ENCODE results near the gene KRT82.
"Not testable (repeated sequence)": the region's sequence is repeated elsewhere in the genome, so short reads cannot be mapped to it uniquely, and the experiment has no call there.

The KRT82 gene

DNA sequence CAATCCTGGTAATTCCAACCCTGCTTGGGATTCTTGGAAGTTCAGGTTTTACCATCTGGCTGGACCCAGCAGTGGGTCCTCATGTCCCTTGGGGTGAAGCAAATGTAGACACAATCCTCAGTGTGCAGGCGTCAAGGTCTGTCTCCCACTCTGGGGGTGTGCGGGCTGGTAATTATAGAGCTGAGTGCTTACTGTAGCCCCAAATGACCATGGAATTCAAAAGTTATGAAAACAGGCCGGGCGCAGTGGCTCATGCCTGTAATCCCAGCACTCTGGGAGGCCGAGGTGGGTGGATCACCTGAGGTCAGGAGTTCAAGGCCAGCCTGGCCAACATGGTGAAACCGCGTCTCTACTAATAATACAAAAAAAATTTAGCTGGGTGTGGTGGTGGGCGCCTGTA lies 61.1 kb downstream of the KRT82 start:
- CTCF ChIA-PET: interaction anchor here (0.7 to 2.2 kb wide), 4 partner anchors 8 to 67 kb away, joined by 3 to 9 read pairs (median 6); no protein-coding TSS in a partner anchor
- peaks cover 0 to 17% (median 0%) of the 10 kb centered on the region in 5 experiments for H3K27me3 ChIP-seq (replicated peaks in 2 of 5; ENCODE audit: control insufficient read depth in 4 of 5, insufficient read depth in 5 of 5, low read length in 4 of 5)
- DNase-seq; H3K4me3 ChIP-seq (ENCODE audit: control insufficient read depth in 1 of 7, extremely low read depth in 1 of 7, insufficient read depth in 4 of 7, low read depth in 2 of 7, low read length in 6 of 7); POLR2A ChIA-PET; H3K9me3 ChIP-seq (ENCODE audit: control extremely low read depth in 1 of 5, control insufficient read depth in 4 of 5, insufficient read depth in 2 of 5, low read depth in 1 of 5, low read length in 4 of 5); H3K36me3 ChIP-seq (ENCODE audit: control insufficient read depth in 4 of 4, insufficient read depth in 4 of 4, low read length in 3 of 4); H3K27ac ChIP-seq (ENCODE audit: insufficient read depth in 1 of 2, low read depth in 1 of 2, low read length in 2 of 2, poor library complexity in 1 of 2, severe bottlenecking in 2 of 2); H3K4me1 ChIP-seq (ENCODE audit: control extremely low read depth in 1 of 4, control insufficient read depth in 4 of 4, insufficient read depth in 4 of 4, low read length in 3 of 4): not testable (repeated sequence)
- no CpG with 5 or more reads among the region's 8 CpGs for WGBS (ENCODE audit: insufficient coverage)

DNA sequence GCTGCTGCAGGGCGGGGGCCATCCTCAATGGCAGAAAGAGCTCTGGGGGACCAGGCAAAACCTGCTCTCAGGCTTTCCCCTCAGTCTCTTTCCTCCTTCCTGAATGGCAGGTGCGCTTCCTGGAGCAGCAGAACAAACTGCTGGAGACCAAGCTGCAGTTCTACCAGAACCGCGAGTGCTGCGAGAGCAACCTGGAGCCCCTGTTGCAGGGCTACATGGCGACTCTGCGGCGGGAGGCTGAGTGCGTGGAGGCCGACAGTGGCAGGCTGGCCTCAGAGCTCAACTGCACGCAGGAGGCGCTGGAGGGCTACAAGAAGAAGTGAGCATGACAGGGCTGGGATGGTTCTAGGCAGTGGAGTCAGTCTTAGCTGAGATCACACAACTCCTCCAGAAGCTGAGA lies 62.0 kb downstream of the KRT82 start:
- H3K36me3 ChIP-seq (ENCODE audit: control insufficient read depth in 4 of 4, insufficient read depth in 4 of 4, low read length in 3 of 4): no peaks in the 10 kb centered on the region
- POLR2A ChIA-PET: no interaction called here
- peaks cover 0 to 15% (median 0%) of the 10 kb centered on the region in 5 experiments for H3K27me3 ChIP-seq (replicated peaks in 2 of 5; ENCODE audit: control insufficient read depth in 4 of 5, insufficient read depth in 5 of 5, low read length in 4 of 5)
- no peak overlapping the region for H3K4me3 ChIP-seq (ENCODE audit: control insufficient read depth in 1 of 7, extremely low read depth in 1 of 7, insufficient read depth in 4 of 7, low read depth in 2 of 7, low read length in 6 of 7)
- WGBS (ENCODE audit: insufficient coverage): 96% methylated on average over 8 of the region's 12 CpGs
- H3K9me3 ChIP-seq (ENCODE audit: control extremely low read depth in 1 of 5, control insufficient read depth in 4 of 5, insufficient read depth in 2 of 5, low read depth in 1 of 5, low read length in 4 of 5): peaks cover 0 to 3% (median 0%) of the 10 kb centered on the region in 5 experiments
- CTCF ChIA-PET: interaction anchor here (0.7 to 2.2 kb wide), 5 partner anchors 17 to 66 kb away, joined by 3 to 9 read pairs (median 4); no protein-coding TSS in a partner anchor
- DNase-seq: no peak
- H3K27ac ChIP-seq (ENCODE audit: insufficient read depth in 1 of 2, low read depth in 1 of 2, low read length in 2 of 2, poor library complexity in 1 of 2, severe bottlenecking in 2 of 2): no peak overlapping the region
- no peaks in the 10 kb centered on the region for H3K4me1 ChIP-seq (ENCODE audit: control extremely low read depth in 1 of 4, control insufficient read depth in 4 of 4, insufficient read depth in 4 of 4, low read length in 3 of 4)

Measured in common myeloid progenitor, CD34-positive (primary cell).